Measurements from ENCODE around the gene SLC19A2. TPM values are rescaled to one million over a fixed set of nuclear protein-coding genes. Genes with fewer than 3 reads are reported as not detected.

SLC19A2 gene
- total and polyA plus RNA-seq, 2 of the 13 experiments (the other 11 are each of a cell fraction or from before 2014, with no cell fraction given), result 30.4 to 56.0 TPM

DNA sequence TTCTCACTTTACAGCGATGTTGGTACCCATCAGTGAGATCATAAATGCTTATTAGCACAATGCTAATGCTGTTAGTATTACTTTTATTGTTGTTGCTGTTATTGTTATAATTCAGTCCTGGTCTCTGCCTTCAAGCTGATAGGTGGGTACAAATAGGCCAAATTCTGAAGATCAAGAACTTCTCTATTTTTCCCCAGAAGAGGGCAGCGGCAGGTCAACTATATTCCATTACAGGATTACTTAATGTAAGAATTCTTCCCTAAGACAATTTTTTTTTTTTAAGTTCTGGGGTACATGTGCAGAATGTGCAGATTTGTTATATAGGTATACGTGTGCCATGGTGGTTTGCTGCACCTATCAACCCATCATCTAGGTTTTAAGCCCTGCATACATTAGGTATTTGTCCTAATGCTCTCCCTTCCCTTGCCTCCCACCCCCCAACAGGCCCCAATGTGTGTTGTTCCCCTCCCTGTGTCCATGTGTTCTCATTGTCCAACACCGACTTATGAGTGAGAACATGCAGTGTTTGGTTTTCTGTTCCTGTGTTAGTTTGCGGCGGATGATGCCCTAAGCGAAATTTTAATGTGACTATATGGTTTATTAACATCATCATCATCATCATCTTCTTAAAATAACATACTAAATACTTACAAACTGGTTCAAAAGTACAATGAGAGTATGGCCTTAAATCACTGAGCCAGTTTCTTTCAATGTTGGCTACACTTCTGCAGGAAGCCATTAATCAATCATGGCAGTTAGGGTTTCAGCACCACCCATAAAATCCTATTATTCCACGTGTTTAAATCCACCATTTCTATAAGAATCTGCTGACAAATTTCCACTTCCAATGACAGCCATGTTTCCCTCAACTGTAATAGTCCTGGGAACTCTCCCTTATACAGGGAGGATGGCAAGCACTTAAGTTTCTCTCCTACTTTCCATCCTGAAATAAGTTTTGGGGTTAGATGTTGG lies 19.2 kb downstream of the SLC19A2 start:
- POLR2A ChIA-PET, result no interaction called here
- DNase-seq (ENCODE audit: low spot score) (peak; percentile 24), FAIRE-seq (no peak), ATAC-seq (peak; percentile 69)
- Histone ChIP-seq H3K4me1 (ENCODE audit: insufficient read depth, low read length) (no peaks in the 10 kb centered on the region), H3K4me2 (ENCODE audit: low read depth, low read length) (no peak overlapping the region), H3K79me2 (ENCODE audit: insufficient read depth, low read length) (no peaks in the 10 kb centered on the region), H3K27ac (ENCODE audit: extremely low read length, insufficient read depth, low read length) (no peak overlapping the region), H3K27me3 (ENCODE audit: control insufficient read depth in 1 of 2, insufficient read depth in 2 of 2, low read length in 2 of 2) (no peaks in the 10 kb centered on the region), H4K20me1 (ENCODE audit: insufficient read depth, low read length) (peaks cover 4% of the 10 kb centered on the region; the same call in 1 of the 2 replicates), H3K36me3 (replicated peaks in 1 of 2; ENCODE audit: control insufficient read depth in 1 of 2, insufficient read depth in 2 of 2, low read length in 2 of 2) (peaks cover 9 to 40% of the 10 kb centered on the region in 2 experiments), H3K4me3 (replicated peaks in 1 of 3; ENCODE audit: insufficient read depth in 1 of 3, low read depth in 2 of 3, low read length in 3 of 3) (no peak overlapping the region), H2AFZ (ENCODE audit: low read length) (no peak overlapping the region), H3K9ac (ENCODE audit: insufficient read depth, low read depth, low read length) (no peak overlapping the region), H3K9me3 (ENCODE audit: low read length) (no peaks in the 10 kb centered on the region)
- WGBS (ENCODE audit: low lambda C conversion rate), result 91% methylated on average over 8 of the region's 8 CpGs
- BruUV-seq (replicated peaks), result TSS peak; percentile 17
- in situ Hi-C loops (cut with HindIII; ENCODE audit: extremely low pct_ligation_motif_present, low pct_unique_long_range_greater_than_20kb) (no loop called here), intact Hi-C loops (cut with micrococcal nuclease; ENCODE audit: unreplicated experiment) (loop anchor here (1.0 to 5.0 kb wide), 4 partner anchors 42 to 864 kb away; partner anchors contain the start of gene F5)
- CTCF ChIA-PET (ENCODE audit: low intra/inter-chr PET ratio, low total read pairs), result interaction anchor here (1.2 to 2.8 kb wide), 2 partner anchors 43 to 80 kb away, joined by 7 to 18 read pairs; no protein-coding TSS in a partner anchor
- TF ChIP-seq, protein P1, sequence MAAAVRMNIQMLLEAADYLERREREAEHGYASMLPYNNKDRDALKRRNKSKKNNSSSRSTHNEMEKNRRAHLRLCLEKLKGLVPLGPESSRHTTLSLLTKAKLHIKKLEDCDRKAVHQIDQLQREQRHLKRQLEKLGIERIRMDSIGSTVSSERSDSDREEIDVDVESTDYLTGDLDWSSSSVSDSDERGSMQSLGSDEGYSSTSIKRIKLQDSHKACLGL (CRISPR knock-in tag; IDR thresholded peaks at IDR 0.05), result no peak
- TF ChIP-seq ARNT (IDR thresholded peaks at IDR 0.05) (no peak), ZNF138 (CRISPR knock-in tag; IDR thresholded peaks at IDR 0.05; ENCODE audit: low read depth) (no peak), TMF1 (CRISPR knock-in tag; IDR thresholded peaks at IDR 0.05; ENCODE audit: low read depth) (no peak), SMYD3 (CRISPR knock-in tag; IDR thresholded peaks at IDR 0.05) (0 out of 2 replicates have a peak, but pooled peaks have one; percentile 29), ZFX (CRISPR knock-in tag; IDR thresholded peaks at IDR 0.05; ENCODE audit: low read depth) (no peak), BHLHE40 (IDR thresholded peaks at IDR 0.05; ENCODE audit: low read length) (no peak), ZNF772 (CRISPR knock-in tag; IDR thresholded peaks at IDR 0.05) (no peak), ZNF292 (CRISPR knock-in tag; IDR thresholded peaks at IDR 0.05; ENCODE audit: borderline replicate concordance, low read depth) (no peak), MAZ (IDR thresholded peaks at IDR 0.05; ENCODE audit: borderline replicate concordance, low read depth, low read length) (no peak), MAZ (CRISPR knock-in tag; IDR thresholded peaks at IDR 0.05; ENCODE audit: low read depth) (no peak), ZNF7 (CRISPR knock-in tag; IDR thresholded peaks at IDR 0.05) (no peak), MBD4 (IDR thresholded peaks at IDR 0.05; ENCODE audit: borderline replicate concordance, low read length) (peak; percentile 39; the same call in 1 of the 2 replicates), ZNF496 (CRISPR knock-in tag; IDR thresholded peaks at IDR 0.05; ENCODE audit: insufficient replicate concordance) (no peak), PAX8 (CRISPR knock-in tag; IDR thresholded peaks at IDR 0.05; ENCODE audit: borderline replicate concordance) (no peak), ZNF460 (CRISPR knock-in tag; IDR thresholded peaks at IDR 0.05; ENCODE audit: borderline replicate concordance) (no peak), RAD21 (CRISPR knock-in tag; IDR thresholded peaks at IDR 0.05) (peak; percentile 25; the same call in 1 of the 2 replicates)
- TF ChIP-seq, protein P2, sequence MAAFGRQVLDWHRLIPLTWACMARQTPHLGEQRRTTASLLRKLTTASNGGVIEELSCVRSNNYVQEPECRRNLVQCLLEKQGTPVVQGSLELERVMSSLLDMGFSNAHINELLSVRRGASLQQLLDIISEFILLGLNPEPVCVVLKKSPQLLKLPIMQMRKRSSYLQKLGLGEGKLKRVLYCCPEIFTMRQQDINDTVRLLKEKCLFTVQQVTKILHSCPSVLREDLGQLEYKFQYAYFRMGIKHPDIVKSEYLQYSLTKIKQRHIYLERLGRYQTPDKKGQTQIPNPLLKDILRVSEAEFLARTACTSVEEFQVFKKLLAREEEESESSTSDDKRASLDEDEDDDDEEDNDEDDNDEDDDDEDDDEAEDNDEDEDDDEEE (CRISPR knock-in tag; IDR thresholded peaks at IDR 0.05), result no peak
- TF ChIP-seq, protein P3, sequence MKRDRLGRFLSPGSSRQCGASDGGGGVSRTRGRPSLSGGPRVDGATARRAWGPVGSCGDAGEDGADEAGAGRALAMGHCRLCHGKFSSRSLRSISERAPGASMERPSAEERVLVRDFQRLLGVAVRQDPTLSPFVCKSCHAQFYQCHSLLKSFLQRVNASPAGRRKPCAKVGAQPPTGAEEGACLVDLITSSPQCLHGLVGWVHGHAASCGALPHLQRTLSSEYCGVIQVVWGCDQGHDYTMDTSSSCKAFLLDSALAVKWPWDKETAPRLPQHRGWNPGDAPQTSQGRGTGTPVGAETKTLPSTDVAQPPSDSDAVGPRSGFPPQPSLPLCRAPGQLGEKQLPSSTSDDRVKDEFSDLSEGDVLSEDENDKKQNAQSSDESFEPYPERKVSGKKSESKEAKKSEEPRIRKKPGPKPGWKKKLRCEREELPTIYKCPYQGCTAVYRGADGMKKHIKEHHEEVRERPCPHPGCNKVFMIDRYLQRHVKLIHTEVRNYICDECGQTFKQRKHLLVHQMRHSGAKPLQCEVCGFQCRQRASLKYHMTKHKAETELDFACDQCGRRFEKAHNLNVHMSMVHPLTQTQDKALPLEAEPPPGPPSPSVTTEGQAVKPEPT (CRISPR knock-in tag; IDR thresholded peaks at IDR 0.05; ENCODE audit: low read depth), result no peak
- TF ChIP-seq, protein P4, sequence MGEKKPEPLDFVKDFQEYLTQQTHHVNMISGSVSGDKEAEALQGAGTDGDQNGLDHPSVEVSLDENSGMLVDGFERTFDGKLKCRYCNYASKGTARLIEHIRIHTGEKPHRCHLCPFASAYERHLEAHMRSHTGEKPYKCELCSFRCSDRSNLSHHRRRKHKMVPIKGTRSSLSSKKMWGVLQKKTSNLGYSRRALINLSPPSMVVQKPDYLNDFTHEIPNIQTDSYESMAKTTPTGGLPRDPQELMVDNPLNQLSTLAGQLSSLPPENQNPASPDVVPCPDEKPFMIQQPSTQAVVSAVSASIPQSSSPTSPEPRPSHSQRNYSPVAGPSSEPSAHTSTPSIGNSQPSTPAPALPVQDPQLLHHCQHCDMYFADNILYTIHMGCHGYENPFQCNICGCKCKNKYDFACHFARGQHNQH (CRISPR knock-in tag; IDR thresholded peaks at IDR 0.05), result no peak

Data from HepG2 (cell line).